B cell (primary cell): Measurements from ENCODE around the gene TPMT. TPM values are rescaled to one million over a fixed set of nuclear protein-coding genes. Genes with fewer than 3 reads are reported as not detected.

ENCODE experiments used
- ATAC-seq: fragments of 200-7000 bp; cut with Tn5 transposase; one replicate; pipeline ENCODE4 v1.10.0; 2021; ENCODE audit warnings: low read depth, mild to moderate bottlenecking, moderate number of reproducible peaks, moderate library complexity
- CTCF ChIA-PET: fragments of 350-600 bp; sonication (Branson Sonifier 250); formaldehyde crosslinking; loops from one replicate; lab custom pipeline; 2021; ENCODE audit warnings: antibody characterized with exemption, inconsistent platforms; lab: Charles Lee
- POLR2A ChIA-PET: fragments of 350-600 bp; sonication (Branson Sonifier 250); formaldehyde crosslinking; loops from one replicate; lab custom pipeline; 2021; ENCODE audit warnings: antibody characterized with exemption; lab: Charles Lee
- DNase-seq: peaks from one replicate; pipeline ENCODE4 v3.0.0; 2013
- H2AFZ ChIP-seq: 2 replicates; pipeline ENCODE4 v1.6.1; 2012; ENCODE audit warnings: mild to moderate bottlenecking, low read depth, low read length; ENCODE audit not compliant: insufficient read depth, poor library complexity, severe bottlenecking
- H3K27ac ChIP-seq, 2 donors: 1 replicate in 1 of 2; 2 replicates in 1 of 2; pipeline ENCODE4 v1.5.1; 2012 to 2013; ENCODE audit warnings: low read length in 2 of 2, mild to moderate bottlenecking in 2 of 2, moderate library complexity in 1 of 2
- H3K27me3 ChIP-seq, 4 experiments: fragments of 200-600 bp in 1 of 4; sonication (generic) in 1 of 4; replicated peaks in 1 of 4; 1 replicate in 2 of 4; 2 replicates in 2 of 4; pipeline versions ENCODE4 v1.6.1 to v1.7.0; 2013 to 2016; ENCODE audit warnings: low read length in 3 of 4, mild to moderate bottlenecking in 2 of 4, mixed read lengths in 1 of 4, moderate library complexity in 1 of 4; ENCODE audit not compliant: insufficient read depth in 4 of 4, control insufficient read depth in 3 of 4; ENCODE audit errors: control extremely low read depth in 1 of 4
- H3K36me3 ChIP-seq, 2 experiments: replicated peaks in 1 of 2; 1 replicate in 1 of 2; 2 replicates in 1 of 2; pipeline versions ENCODE4 v1.6.1 to v1.7.1; 2013; ENCODE audit warnings: low read length in 1 of 2; ENCODE audit not compliant: insufficient read depth in 2 of 2, control insufficient read depth in 1 of 2; ENCODE audit errors: control extremely low read depth in 1 of 2, extremely low read depth in 1 of 2
- H3K4me1 ChIP-seq, 2 donors: fragments of 200-600 bp in 1 of 2; sonication (generic) in 1 of 2; 1 replicate in 1 of 2; 2 replicates in 1 of 2; pipeline versions ENCODE4 v1.5.1 to v1.6.1; 2013 to 2017; ENCODE audit warnings: low read length in 2 of 2; ENCODE audit not compliant: control insufficient read depth in 2 of 2, insufficient read depth in 2 of 2
- H3K4me2 ChIP-seq: replicated peaks from 2 replicates; pipeline ENCODE3; 2012; ENCODE audit warnings: mild to moderate bottlenecking, low read depth, low read length; ENCODE audit not compliant: poor library complexity, severe bottlenecking
- H3K4me3 ChIP-seq, 5 experiments: fragments of 200-600 bp in 1 of 5; sonication (generic) in 1 of 5; 1 replicate in 3 of 5; 2 replicates in 2 of 5; pipeline versions ENCODE4 v1.5.1 to v1.7.0; 2011 to 2016; ENCODE audit warnings: low read length in 4 of 5, mild to moderate bottlenecking in 4 of 5, low read depth in 2 of 5, control low read depth in 1 of 5, moderate library complexity in 1 of 5; ENCODE audit not compliant: insufficient read depth in 1 of 5; ENCODE audit errors: control extremely low read depth in 1 of 5, extremely low read depth in 1 of 5
- H3K79me2 ChIP-seq: fragments of 200-600 bp; sonication (generic); one replicate; pipeline ENCODE4 v1.6.0; 2016; ENCODE audit warnings: low read length; ENCODE audit not compliant: control insufficient read depth, insufficient read depth
- H3K9ac ChIP-seq: fragments of 200-600 bp; sonication (generic); 2 replicates; pipeline ENCODE4 v1.6.1; 2017; ENCODE audit warnings: mild to moderate bottlenecking, low read length, moderate library complexity
- H3K9me3 ChIP-seq, 3 donors: one replicate each; pipeline versions ENCODE4 v1.6.1 to v1.7.1; 2013; ENCODE audit warnings: low read length in 2 of 3; ENCODE audit not compliant: control insufficient read depth in 2 of 3, insufficient read depth in 1 of 3; ENCODE audit errors: control extremely low read depth in 1 of 3
- H4K20me1 ChIP-seq: 2 replicates; pipeline ENCODE4 v1.6.0; 2012; ENCODE audit warnings: mild to moderate bottlenecking, low read length; ENCODE audit not compliant: insufficient read depth, control insufficient read depth, poor library complexity, severe bottlenecking
- H3K27ac Mint-ChIP-seq: one replicate; pipeline ENCODE4 v1.8.0; 2021; ENCODE audit warnings: mixed read lengths
- H3K27me3 Mint-ChIP-seq: one replicate; pipeline ENCODE4 v1.8.0; 2021; ENCODE audit warnings: mixed read lengths
- H3K4me1 Mint-ChIP-seq: one replicate; pipeline ENCODE4 v1.8.0; 2021; ENCODE audit warnings: mixed read lengths
- H3K4me3 Mint-ChIP-seq: one replicate; pipeline ENCODE4 v1.8.0; 2021; ENCODE audit warnings: mixed read lengths
- H3K9me3 Mint-ChIP-seq: one replicate; pipeline ENCODE4 v1.8.0; 2022; ENCODE audit warnings: mixed read lengths; ENCODE audit not compliant: insufficient read depth
- CTCF ChIP-seq: fragments of 200-600 bp; IDR thresholded peaks from one replicate; pipeline ENCODE4 v1.8.0; 2022; ENCODE audit warnings: antibody characterized with exemption, mild to moderate bottlenecking
- EZH2 ChIP-seq: IDR thresholded peaks from 2 replicates; pipeline ENCODE4 v1.6.1; 2012; ENCODE audit warnings: borderline replicate concordance, low read depth, mild to moderate bottlenecking, moderate library complexity, low read length; ENCODE audit not compliant: insufficient read depth, poor library complexity, severe bottlenecking
- WGBS: methylation state at CpG from one replicate; pipeline ENCODE4 v1.1.5; 2013; ENCODE audit warnings: missing lambda C conversion rate; ENCODE audit not compliant: insufficient coverage; 5-methylcytosine and 5-hydroxymethylcytosine counted together
- intact Hi-C: fragments of 100-400 bp; cut with micrococcal nuclease; formaldehyde crosslinking; loops from one replicate; pipeline ENCODE4 v1.10.0; 2022
- polyA plus RNA-seq: library from polyadenylated mRNA; depleted of rRNA; stranded (reverse); fragments of >200 nt; gene quantifications from 2 replicates; pipeline ENCODE4 v1.2.3, GENCODE V29; 2012
- total RNA-seq, 2 donors: library from RNA; stranded (reverse); fragments of 120-200 nt in 1 of 2; gene quantifications; 1 replicate in 1 of 2; 2 replicates in 1 of 2; pipeline versions ENCODE4 v1.2.3 to v1.2.4, GENCODE V29; 2013 to 2022

TPMT gene
- total and polyA plus RNA-seq, 2 donors (not counting 1 experiment from before 2014, with no cell fraction given), result 1.9 to 2.5 TPM

GRCh38 chr6:18107061-18107460 is 47.8 kb downstream of the TPMT start:
- Histone ChIP-seq H3K9ac (no peak overlapping the region), H3K4me1 (no peaks in the 10 kb centered on the region), H3K27ac (no peak overlapping the region), H3K4me3 (no peak overlapping the region), H3K79me2 (no peaks in the 10 kb centered on the region), H3K4me2 (no peak overlapping the region), H3K27me3 (no peaks in the 10 kb centered on the region), H3K36me3 (no peaks in the 10 kb centered on the region), H4K20me1 (no peaks in the 10 kb centered on the region), H3K9me3 (peaks cover 0 to 12% (median 7%) of the 10 kb centered on the region in 3 donors), H2AFZ (no peak overlapping the region)
- H3K27ac Mint-ChIP-seq, result no peak overlapping the region
- no peak overlapping the region for H3K4me3 Mint-ChIP-seq
- H3K4me1 Mint-ChIP-seq, result no peaks in the 10 kb centered on the region
- POLR2A ChIA-PET, result no interaction called here
- no peak for TF ChIP-seq CTCF
- no peak for TF ChIP-seq EZH2
- peaks cover 17% of the 10 kb centered on the region for H3K27me3 Mint-ChIP-seq
- intact Hi-C loops, result no loop called here
- WGBS, result no CpG with 5 or more reads among the region's 1 CpG
- peaks cover 9% of the 10 kb centered on the region for H3K9me3 Mint-ChIP-seq
- CTCF ChIA-PET, result no interaction called here
- DNase-seq (no peak), ATAC-seq (no peak)

- Histone ChIP-seq H3K4me1 (no peaks in the 10 kb centered on the region), H3K4me2 (no peak overlapping the region), H3K79me2 (no peaks in the 10 kb centered on the region), H3K36me3 (no peaks in the 10 kb centered on the region), H3K4me3 (no peak overlapping the region), H4K20me1 (no peaks in the 10 kb centered on the region), H3K9ac (no peak overlapping the region), H3K27ac (no peak overlapping the region), H3K27me3 (no peaks in the 10 kb centered on the region), H2AFZ (no peak overlapping the region), H3K9me3 (peaks cover 0 to 10% (median 7%) of the 10 kb centered on the region in 3 donors)
- DNase-seq (no peak), ATAC-seq (no peak)
- H3K27ac Mint-ChIP-seq, result no peak overlapping the region
- ChIA-PET CTCF (no interaction called here), POLR2A (no interaction called here)
- TF ChIP-seq CTCF, result no peak
- no peak for TF ChIP-seq EZH2
- 84% methylated on average over 4 of the region's 6 CpGs for WGBS
- H3K4me3 Mint-ChIP-seq, result no peak overlapping the region
- H3K9me3 Mint-ChIP-seq, result peaks cover 9% of the 10 kb centered on the region
- peaks cover 31% of the 10 kb centered on the region for H3K27me3 Mint-ChIP-seq
- intact Hi-C loops, result no loop called here
- H3K4me1 Mint-ChIP-seq, result no peaks in the 10 kb centered on the region
Measured at GRCh38 chr6:18102783-18103509, 51.9 kb downstream of the TPMT start.
